Right renal cortex interstitium (tissue), 3 donors: Measurements from ENCODE around the gene BMP5. TPM values are rescaled to one million over a fixed set of nuclear protein-coding genes. Genes with fewer than 3 reads are reported as not detected.
A peak's percentile ranks its signal among the peaks of the same experiment; 100 is the strongest.

Experiments used
- DNase-seq, 3 donors: peaks; one replicate each; pipeline ENCODE4 v3.0.0-alpha.2; 2013; ENCODE audit warnings: low read depth in 3 of 3, low spot score in 2 of 3
- polyA plus RNA-seq, 3 donors: library from polyadenylated mRNA; unstranded; fragments of 120-200 nt; gene quantifications; one replicate each; pipeline ENCODE4 v1.2.1, GENCODE V29; 2013; ENCODE audit not compliant: insufficient read length in 3 of 3

BMP5 gene
- polyA plus RNA-seq, 3 donors = 2.7 to 3.4 (median 2.9) TPM

DNA sequence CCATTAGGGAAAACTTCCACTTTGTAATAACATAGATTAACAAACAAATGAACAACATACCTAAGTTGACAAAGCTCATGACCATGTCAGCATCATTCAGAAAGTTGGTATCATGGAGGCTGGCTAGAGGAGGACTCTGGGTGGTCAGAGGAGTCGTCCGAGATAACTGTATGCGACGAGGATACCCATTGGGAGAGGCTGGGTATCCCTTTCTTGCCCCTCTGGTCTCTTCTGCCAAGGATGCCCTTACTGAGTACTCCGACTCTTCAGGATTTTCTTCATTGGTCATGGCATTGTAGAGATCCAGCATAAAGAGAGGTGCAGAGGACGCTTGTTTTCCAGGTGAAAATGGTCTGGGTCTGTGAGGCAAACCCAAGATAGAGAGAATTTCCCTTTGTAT lies 1.1 kb downstream of the BMP5 start:
- DNase-seq = no peak

DNA sequence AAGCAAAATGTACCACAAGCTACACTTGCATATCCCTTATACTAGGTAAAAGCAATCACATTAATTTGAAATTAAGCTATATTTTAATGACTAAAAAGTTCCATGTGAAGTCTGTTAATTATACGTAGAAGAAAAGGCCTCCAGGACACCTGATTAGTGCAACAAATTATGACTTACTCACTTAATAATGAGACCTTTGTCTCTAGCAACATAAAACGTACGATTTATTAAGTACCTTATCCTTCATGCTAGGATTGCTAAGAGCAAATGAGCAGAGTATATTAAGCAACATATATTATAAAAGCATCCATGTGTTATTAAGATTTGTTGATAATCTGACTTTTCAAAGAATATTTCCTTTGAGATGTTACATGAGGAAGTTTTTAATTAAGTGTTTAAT lies 2.5 kb downstream of the BMP5 start:
- DNase-seq = no peak

DNA sequence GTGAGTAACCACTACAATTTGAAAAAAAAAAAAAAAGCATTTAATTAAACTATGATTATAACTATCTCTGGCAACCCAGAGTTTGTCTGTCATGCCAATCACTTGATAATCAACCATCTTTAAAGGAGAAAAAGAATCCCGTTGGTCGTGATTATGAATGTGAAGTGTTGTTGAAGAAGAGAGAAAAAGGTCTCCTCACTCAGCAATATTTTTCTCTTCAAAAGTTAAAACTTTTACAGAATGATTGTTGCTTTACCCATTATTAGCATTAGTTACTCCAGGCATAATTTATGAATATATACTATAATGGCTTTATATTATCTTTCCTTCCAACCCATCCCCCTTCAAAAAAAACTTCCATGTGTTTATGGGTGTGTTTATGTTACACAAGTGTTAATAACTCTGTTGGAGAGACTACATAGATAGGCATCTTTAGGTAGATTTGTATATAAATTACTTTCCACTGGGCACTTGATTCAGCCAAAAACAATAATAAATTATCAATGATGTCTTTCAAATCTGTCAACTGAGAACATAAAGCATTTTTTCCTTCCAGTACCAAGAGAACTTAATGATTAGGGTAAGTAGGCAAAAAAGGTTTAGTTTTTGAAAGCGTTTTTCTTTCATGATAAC lies 5.1 kb downstream of the BMP5 start:
- DNase-seq = no peak

DNA sequence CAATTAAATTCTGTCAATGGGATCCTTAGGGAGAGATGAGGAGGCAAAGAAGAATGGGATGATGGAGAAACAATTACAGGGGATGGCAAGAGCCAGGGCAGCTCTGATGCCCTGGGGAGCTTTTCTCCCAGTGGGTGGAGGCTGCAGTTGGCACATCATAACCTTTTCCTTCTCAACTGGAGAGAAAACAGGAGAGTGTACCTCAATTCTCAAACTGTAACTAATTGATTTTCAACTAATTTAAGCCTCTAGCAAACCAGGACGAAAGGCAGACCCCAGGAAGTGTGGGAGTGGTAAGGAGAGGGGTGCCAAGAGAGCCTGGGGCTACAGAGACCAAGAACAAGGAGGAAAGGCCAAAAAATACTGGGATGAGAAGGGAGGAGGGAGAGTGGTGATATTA lies 5.7 kb downstream of the BMP5 start:
- DNase-seq = no peak

DNA sequence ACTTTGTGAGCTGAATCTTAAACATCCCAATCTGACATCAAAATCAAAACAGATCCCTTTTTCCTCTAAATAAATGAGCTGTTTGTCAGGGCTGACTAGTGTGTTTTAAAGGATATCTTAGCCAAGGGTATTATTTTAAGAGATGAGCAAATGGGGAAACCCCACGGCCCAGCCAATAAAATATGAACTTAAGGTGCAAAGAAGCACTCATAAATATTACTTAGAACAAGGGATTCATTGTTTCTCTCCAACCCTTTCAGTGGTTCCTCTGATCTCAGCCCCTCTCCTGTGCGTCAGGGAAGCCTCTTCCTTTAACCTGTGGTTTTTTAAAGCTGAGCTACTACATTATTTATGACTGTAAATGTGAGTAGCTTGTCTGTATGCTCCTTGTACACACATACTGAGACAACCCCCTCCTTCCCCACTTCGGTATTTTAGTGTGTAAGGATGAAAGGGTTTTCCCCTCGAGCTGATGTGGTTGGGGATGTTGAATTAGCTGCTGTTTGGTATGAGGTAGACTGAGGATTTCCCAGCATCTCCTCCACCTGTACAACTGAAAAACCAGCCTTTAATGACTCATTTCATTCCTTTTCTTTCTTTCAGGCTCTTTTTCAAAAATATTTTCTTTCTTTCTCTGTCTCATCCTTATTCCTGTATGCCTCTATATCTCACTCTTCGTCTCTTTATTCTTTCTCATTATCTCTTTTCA lies 6.5 kb downstream of the BMP5 start:
- no peak for DNase-seq

DNA sequence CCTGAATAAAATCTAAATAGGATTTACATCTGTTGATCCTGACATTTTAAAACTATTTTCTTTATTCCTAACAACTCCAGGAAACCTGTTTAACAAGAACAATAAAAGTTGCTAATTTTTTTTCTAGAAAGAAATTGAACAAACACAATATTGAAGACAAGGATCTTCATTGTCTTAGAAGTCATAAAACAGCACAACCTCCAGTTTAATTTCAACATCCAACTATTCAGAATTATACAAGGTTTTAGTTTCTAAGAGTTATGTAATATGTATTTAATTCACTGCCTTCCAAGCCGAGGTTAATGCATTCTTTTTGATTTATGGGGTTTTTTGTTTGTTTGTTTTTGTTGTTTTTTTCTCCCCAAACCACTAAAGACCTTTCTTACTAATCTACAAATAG lies 7.2 kb downstream of the BMP5 start:
- DNase-seq = no peak

DNA sequence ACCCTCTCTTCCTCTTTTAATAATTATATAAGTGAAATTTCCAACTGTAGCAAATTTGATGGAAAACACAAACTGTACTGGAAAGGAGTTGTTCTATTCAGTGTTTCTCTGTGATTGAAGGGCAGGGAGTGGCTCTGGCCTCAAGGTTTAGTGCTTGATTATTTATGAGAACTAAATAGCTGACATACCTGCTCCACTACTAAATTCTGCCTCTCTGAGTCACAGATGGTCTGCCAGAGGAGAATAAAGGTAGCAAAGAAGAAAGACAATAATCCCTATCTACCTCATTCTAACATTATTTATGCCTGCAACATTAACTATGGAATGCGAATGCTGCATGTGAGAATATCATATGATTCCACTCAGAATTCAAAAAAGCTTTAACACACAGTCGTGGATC lies 9.3 kb downstream of the BMP5 start:
- DNase-seq = no peak

DNA sequence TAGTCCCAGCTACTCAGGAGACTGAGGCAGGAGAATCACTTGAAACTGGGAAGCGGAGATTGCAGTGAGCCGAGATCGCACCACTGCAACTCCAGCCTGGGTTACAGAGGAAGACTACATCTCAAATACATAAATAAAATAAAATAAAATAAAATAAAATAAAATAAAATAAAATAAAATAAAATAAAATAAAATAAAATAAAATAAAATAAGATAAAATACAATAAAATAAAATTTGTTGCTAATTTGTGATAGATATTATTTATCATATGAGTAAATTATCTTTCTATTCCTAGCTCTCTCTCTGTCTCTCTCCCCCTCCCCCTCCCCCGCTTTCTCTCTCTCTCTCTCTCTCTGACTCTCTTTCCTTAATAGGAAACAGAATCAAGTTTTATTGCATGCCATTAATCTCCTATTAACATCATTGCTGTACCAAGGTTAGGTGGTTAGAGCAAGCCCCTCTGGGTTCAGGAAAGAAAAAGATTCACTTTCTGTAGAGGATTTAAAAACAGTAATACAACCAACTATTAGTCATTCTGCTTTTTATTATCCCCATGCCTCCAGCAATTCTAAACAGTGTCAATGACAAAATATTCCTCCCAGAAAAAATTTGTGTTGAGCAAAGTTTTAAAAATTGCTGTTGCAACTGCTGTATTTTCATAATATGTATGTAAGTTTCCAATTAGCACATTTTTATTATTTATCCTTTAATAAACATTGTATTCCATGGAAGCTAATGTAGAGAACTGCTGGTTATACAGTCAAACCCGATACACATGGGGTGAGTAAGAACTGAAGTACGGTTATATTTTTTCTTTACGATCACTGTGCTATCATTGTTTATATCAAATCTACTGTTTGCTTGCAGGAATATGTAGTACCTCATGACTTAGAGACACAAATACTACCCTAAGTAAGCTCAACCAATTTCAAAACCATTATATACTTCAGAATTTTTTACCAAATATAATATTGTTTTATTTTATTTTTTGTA lies 22.1 kb downstream of the BMP5 start:
- DNase-seq = no peak

DNA sequence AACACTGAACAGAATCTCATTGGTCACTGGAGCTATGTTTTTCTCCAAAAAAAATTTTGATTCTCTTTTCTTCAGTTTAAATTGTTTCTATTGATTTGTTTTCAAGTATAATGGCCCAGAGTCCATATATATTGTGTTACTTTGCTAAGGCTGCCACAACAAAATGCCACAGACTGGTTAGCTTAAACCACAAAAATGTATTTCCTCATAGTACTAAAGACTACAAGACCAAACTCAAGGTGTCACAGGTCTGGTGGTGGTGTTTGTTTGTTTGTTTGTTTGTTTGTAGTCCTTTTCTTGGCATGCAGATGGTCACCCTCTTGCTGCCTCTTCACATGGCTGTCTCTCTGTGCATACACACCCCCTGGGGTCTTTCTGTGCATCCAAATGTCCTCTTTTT lies 34.0 kb downstream of the BMP5 start:
- DNase-seq = no peak

DNA sequence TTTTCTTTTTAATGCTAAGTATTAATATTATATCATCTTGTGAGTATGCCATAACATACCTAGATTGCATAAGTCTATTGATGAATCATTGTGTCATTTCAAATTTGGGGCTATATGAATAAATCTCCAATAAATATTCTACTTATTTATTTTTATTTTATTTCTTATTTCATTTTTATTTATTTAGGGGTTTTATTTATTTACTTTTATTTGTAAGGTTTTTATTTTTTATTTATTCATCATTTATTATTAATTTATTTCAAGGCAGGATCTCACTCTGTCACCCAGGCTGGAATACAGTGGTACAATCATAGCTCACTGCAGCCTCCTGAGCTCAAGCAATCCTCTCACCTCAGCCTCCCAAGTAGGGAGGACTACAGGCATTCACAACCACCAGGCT lies 36.3 kb downstream of the BMP5 start:
- DNase-seq = no peak

DNA sequence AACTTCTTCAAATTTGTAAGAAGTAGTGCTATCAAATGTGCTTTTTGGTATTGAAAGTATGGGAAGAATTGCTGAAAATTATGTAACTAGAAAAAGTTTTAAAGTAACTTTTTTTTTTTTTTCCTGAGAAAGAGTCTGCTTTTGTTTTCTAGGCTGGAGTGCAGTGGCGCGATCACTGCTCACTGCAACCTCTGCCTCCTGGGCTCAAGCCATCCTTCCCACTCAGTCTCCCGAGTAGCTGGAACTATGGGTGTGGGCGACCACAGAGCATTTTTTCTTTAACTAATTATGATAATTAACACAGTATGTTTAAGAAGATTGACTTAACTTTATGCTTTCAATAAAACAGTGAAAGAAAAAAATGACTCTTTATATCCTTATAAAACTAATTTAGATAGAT lies 38.4 kb downstream of the BMP5 start:
- DNase-seq = no peak

DNA sequence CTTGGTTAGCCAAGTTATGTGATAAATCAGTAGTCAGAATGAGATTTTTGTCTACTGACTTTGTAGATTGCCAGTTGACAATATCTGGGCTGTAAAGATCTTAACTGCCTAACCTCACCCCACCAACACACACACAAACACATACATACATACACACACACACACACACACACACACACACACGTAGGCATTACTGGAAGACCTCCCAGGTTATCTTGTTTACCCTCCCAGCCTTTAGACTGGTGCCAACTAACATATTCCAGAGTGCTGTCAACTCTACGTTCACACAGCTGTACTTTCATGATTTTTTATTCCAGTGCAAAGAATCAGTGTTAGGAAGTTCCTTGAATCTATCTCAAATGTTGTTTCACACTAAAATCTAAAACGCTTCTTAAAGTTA lies 38.9 kb downstream of the BMP5 start:
- DNase-seq = no peak

DNA sequence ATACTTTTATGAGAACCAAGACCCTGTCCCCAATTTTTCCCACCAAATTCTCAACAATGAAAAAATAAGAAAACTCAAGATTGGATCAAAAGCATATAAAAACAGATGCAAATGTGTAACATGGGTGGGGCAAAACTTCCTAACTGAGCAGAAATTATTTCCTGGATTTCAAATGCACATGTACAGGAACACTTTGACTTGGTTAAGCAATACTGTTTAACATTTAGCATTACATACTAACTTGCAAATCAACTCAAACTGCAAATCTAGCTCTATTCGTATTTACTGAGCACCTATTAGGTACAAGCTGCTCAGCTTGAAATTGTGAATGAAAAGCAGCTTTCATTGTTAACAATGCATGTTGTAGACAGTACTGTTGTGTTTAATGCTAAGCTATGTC lies 40.2 kb downstream of the BMP5 start:
- no peak for DNase-seq

DNA sequence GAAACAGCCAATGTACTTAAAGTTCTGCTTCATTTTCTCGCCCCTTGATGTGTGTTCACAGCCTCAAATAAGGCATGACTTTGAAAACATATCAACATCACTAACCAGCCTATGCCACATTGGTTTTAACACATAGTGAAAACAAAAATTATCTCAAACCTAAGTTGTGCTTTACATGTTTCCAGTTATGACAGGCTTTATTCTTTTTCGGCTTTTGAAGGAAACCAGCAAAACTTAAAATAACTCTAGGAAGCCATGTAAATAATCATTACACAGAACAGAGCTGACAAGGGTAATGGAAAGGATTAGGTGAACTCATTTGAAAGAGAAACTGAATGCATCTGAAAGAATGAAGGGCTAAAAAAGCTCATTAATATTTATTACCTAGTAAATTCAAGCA lies 42.1 kb downstream of the BMP5 start:
- DNase-seq = no peak

DNA sequence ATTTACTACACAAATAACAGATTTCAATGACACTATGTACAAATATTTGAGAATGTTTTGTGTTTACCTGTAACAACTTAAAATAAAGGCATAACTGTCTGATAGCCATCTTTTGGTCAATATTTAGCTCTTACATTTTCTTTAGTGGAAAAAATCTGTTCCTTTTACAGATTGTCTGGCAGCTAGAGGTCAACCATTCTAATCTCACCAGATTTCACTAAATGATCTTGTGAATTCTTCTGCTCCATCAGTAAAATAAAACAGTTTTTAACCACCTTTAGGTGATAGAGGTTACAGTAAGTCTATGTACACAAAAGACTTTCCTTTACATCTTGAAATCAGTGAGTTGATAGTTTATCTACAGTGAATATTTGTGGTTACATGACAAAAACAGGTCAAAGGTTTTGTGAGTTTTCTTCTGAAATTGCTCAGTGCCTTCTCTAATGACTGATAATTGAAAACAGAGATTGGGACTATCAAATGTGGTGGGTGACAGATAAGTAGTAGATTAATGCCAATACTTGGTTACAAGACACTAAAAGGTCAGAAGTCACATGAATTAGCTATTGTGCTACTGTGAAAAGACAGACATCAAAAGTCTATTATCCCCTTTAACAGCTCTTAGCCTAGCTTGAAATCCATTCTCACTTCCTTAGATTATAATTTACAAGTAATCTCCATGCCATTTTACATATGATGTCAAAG lies 47.4 kb downstream of the BMP5 start:
- no peak for DNase-seq

DNA sequence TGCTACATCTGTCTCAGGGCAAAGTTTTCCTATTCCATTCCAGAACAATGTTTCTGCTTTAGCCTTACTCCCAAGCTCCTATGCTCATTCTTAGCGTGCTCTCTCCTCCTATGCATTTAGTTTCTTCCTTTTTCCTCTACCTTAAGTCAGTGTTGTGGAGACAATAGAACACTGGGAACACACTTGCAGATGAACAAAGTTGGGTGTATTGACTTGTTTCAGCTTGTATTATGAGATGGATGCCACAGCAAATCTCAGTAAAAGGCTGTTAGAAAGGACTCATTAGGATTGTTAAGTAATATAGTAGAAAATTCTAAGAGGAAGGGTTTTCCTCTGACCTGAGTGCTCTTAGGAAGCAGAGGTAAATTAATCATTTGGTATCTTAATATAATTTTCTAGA lies 48.4 kb downstream of the BMP5 start:
- no peak for DNase-seq

DNA sequence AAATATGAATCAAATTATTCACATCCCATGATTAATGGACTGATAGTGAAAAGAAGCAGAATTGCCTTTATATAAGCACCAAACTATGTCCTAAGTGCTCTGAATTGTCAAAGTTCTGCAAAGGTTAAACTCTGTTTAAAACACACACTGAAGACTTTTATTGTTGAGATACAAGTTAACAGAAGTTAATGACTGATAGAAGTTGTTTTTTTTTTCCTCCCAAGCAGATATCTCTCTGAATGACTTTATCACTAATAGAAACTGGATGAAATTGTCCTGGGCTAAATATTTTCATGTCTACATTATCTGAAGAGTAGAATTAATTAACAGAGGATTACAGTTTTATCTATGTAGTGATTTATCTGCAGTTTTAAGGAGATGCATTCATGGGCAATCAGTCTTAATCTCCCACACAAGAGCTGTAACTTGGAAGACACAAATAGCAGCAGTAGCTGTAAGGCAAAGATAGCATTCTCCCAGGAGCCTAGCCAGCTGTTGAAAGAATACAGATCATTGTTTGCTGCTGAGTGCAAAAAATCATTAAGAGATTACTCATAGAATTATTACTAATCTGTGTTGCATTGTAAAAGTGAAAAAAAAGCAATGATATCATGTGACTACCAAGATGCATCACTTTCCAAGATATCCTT lies 49.9 kb downstream of the BMP5 start:
- DNase-seq = peak in 2 of 3 donors; percentile 9 to 10

DNA sequence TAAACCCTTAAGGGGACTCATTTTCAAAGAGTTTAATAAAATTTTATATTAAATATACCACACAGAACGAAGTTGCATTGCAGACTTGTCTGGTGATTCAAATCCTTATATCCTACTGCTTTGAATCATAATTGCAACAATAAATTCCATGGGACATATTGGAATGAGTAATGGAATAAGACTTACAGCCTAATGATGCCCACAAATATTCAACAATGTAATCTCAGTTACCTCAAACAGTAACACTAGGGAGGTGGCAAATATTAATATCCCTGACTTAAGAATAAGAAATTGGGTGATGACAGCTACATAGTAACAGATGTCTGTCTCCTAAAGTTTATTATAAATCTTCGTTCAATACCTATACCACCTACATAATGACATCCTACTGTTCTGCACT lies 52.6 kb downstream of the BMP5 start:
- DNase-seq = no peak

DNA sequence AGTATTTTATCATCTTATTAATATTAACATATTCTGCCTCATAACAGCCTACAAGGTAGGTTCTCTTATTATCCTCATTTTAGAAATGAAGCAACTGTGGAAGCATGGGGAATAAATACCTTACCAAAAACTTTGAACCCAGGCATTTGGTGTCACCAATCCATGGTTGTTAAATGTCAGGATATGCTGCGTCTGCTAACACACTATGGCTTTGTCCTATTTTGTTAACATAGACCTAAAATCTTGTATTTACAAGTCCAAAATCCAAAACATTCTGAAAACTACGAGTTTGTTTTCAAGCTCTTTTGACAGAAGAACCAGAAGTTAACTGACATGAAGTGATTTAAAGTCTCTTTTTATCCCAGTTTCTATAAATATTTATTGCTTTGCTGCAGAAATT lies 53.4 kb downstream of the BMP5 start:
- no peak for DNase-seq

DNA sequence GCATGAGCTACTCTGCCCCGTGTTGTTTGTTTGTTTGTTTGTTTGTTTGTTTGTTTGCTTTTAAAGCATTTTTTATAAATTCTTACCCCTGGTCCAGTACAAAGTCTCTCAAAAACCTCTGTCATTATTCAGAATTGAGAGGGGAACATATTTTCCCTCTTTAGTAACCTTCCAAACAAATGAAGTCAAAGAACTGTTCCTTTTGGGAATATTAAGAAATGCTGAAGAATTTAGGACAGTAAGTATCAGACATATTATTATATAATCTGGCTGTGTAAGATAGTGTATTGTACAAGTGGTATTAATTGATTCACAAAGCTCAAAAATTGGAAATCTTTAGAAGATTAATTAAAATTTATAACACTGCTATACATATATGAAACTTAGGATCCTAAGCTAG lies 54.7 kb downstream of the BMP5 start:
- no peak for DNase-seq
